ENCODE data around the gene MS4A12. TPM values are rescaled to one million over a fixed set of nuclear protein-coding genes. Genes with fewer than 3 reads are reported as not detected.
"Not testable (repeated sequence)": the region's sequence is repeated elsewhere in the genome, so short reads cannot be mapped to it uniquely, and the experiment has no call there.

The MS4A12 gene
- total RNA-seq, 2 donors from 2014 or later = 591 to 666 TPM

DNA sequence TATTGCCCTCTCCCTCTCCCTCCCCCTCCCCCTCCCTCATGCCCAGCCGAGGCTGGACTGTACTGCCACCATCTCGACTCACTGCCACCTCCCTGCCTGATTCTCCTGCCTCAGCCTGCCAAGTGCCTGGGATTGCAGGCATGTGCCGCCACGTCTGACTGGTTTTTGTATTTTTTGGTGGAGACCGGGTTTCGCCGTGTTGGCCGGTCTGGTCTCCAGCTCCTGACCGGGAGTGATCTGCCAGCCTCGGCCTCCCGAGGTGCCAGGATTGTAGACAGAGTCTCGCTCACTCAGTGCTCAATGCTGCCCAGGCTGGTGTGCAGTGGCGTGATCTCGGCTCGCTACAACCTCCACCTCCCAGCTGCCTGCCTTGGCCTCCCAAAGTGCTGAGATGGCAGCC, 17.0 kb downstream of the MS4A12 start:
- intact Hi-C loops (cut with DNase I, micrococcal nuclease); ATAC-seq; DNase-seq: not testable (repeated sequence)

DNA sequence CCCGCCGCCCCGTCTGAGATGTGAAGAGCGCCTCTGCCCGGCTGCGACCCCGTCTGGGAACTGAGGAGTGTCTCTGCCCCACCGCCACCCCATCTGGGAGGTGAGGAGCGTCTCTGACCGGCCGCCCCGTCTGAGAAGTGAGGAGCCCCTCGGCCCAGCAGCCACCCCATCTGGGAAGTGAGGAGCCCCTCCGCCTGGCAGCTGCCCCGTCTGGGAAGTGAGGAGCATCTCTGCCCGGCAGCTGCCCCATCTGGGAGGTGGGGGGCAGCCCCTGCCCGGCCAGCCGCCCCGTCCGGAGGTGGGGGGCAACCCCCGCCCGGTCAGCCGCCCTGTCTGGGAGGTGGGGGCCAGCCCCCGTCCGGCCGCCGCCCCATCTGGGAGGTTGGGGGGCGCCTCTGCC, 17.6 kb downstream of the MS4A12 start:
- ATAC-seq; intact Hi-C loops (cut with DNase I, micrococcal nuclease): not testable (repeated sequence)

DNA sequence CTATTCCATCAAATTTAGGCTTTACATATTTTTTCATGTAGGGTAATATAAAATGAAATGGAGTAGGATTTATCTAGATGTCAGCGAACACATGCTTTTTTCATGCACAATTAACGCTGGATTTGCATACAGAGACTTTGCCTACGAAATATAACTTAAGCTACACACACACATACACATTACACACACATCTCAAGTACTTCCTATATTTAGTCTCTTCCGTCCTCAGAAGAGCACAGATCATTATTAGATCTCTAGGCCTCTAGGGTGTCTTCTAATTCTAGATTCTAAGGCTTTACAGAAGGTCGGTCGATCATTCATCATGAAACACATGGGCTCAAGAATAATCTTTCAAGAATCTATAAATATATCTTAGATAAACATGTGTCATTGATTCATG, 18.8 kb downstream of the MS4A12 start:
- ATAC-seq = no peak
- DNase-seq = no peak
- intact Hi-C loops (cut with DNase I, micrococcal nuclease) = no loop called here

More for the DNA sequence above, 17.6 kb downstream of the MS4A12 start:
- DNase-seq = not testable (repeated sequence)

DNA sequence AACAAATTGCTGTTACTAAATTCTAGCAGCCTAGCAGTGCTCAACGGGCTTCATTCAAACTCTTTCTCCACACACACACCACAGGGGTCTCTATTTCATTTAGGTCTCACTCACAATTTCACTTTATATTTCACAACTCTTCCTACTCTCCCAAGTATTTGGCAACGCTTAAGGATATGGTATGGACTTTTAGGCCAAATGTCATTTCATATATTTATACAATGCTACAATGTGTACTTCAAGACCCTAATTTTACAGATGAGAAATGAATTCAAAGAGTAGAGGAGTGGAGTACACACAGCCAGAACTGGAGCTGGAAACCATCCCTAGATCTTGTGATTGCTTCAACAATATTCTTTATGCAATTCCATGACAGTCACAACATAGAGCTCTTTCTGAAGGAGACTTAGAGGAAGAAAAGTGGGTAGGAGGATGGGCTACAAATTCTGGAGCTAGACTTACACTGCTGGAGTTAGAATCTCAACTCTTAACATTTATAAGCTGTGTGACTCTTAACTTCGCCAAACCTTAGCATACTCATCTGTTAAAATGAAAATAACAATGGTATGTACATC, 20.2 kb downstream of the MS4A12 start:
- intact Hi-C loops (cut with DNase I, micrococcal nuclease) = no loop called here
- ATAC-seq = no peak
- no peak for DNase-seq

DNA sequence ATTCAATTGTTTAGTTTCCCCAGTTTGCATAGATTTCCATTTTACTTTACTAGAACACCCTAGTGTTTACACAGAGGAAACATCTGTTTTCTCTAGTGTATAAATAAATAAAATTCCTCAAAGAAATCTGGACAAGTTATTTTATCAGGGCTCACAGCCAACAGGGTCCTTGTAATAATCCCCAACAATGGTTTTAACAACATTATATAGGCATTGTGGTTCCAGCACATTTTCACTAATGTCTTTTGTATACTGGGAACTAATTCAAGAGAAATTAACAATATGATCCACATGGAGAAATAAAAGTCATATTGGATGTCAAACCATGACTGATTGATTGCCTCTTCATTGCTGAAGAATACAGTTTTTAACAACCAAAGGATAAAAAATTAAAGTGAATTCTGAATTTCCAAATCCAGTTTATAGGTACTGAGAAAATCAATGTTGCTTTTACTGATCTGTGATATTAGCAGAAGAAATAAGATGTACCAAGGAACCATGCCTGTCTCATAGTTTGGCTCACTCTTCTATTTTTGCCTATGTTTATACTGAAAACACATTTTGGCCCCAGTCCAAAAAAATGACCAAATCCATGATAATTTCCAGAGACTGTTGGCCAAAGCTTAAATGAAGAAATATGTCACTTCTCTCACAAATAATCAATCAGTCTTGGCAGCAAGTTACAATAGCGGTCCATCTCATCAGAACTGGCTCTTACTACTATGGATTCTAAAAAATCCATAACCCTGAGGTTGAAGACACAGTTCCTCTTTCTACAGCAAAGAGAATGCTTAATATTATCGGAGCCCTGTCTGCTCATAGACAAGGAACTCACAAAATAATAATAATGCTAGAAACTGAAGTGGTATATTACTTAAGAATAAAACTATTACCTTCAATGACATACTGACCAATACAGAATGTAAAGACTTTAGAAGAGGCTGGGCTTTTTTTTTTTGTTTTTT, 21.2 kb downstream of the MS4A12 start:
- intact Hi-C loops (cut with DNase I, micrococcal nuclease) = no loop called here
- DNase-seq (no peak), ATAC-seq (no peak)

DNA sequence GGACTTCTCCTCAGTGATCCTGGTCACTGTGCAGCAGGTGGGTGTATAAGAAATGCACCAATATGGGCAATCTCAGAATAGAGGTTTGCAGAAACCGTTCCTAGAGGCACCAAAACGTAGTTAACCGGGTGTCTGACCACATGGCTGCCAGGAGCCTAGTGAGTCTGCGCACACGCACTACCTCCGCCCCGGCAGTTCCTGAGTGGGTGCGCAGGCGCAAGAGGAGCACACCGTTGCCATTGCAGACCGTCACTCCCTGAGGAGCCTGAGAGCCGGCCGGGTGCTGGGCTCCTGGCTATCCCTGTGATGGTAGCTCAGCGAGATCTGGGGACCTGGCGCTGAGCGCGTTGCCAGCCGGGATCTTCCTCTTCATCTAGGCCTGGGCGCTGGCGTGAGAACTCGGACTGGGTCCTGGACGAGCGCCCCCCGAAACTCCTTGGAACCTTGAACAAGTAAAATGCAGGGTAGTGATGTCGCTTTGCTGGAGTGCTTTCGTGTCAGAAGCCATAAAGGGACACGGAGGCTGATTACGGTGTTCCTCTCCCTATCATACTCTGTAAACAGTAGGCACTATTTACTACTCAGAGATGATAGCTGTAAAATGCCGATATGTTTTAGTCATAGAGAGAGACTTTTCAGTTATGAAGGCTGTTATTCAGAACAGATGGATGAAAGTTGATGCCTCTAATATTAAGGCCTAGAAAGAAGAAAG, 22.7 kb downstream of the MS4A12 start, which contains the start of gene MS4A13:
TSS of gene MS4A13 (plus strand) at position 249 of the 712 bp plus-strand sequence. CDS start 2,692 bp downstream, outside the sequence.
- ATAC-seq (peak; percentile 61), DNase-seq (no peak)
- intact Hi-C loops (cut with DNase I, micrococcal nuclease) = no loop called here

DNA sequence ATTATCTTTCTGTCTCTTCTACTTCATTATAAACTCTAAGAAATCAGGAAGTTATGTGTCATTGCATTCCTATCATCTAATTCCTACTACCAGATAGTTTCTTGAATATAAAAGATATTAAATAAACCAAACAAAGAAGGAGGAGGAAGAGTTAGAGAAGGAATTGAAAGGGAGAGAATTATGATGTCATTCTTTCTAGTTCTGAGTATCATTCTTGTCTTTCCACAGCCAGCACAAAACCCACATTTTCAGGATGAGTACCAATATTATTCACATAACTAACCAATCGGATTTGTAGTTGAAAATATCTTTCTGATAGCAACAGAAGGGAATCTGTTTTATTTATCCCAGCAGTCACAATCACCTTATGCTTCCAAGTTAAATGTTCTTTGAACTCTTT, 35.9 kb downstream of the MS4A12 start:
- ATAC-seq (no peak), DNase-seq (no peak)
- intact Hi-C loops (cut with DNase I, micrococcal nuclease) = no loop called here

DNA sequence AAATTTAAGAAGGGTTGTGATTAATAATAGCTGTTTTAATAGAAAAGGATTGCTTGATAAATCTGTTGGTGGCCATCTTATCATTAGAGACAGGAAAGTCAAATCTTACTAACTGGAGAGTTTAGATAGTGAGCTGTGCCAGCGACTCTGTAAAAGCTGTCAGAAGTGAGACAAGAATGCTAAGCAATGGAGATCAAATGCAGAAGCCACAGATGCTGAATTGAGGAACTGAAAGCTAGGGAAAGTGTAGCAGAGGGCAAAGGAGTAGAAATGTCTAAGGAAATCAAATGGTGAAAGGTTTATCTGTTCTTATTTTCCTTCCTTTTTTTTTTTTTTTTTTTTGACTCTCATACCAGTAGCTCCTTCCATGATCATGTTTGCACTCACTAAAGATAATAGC, 36.4 kb downstream of the MS4A12 start:
- intact Hi-C loops (cut with DNase I, micrococcal nuclease) = no loop called here
- no peak for ATAC-seq
- no peak for DNase-seq

DNA sequence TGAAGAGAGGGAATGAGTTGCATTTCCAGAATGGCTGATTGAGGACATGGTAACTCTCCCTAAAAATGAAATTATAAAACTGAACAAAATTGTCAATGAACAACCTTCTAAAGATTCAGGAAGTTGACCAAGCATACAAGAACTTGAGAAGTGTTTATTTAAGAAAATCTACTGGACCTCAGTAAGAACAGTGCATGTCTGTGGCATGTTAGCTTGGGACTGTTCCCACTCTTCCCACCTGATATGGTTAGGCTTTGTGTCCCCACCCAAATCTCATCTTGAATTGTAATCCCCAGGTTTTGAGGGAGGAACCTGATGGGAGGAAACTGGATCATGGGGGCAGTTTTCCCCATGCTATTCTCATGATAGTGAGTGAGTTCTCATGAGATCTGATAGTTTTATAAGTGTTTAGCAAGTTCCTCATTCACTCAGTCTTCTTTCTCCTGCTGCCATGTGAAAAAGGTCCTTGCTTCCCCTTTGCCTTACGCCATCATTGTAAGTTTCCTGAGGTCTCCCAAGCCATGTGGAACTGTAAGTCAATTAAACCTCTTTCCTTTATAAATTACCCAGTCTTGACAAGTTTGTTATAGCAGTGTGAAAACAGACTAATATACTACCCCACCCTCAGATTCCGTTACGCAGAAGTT, 38.0 kb downstream of the MS4A12 start:
- DNase-seq (no peak), ATAC-seq (no peak)
- intact Hi-C loops (cut with DNase I, micrococcal nuclease) = no loop called here

DNA sequence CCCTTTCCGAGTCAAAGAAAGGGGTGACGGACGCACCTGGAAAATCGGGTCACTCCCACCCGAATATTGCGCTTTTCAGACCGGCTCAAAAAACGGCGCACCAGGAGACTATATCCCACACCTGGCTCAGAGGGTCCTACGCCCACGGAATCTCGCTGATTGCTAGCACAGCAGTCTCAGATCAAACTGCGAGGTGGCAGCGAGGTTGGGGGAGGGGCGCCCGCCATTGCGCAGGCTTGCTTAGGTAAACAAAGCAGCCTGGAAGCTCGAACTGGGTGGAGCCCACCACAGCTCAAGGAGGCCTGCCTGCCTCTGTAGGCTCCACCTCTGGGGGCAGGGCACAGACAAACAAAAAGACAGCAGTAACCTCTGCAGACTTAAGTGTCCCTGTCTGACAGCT, 39.8 kb downstream of the MS4A12 start:
- DNase-seq; ATAC-seq; intact Hi-C loops (cut with DNase I, micrococcal nuclease): not testable (repeated sequence)

DNA sequence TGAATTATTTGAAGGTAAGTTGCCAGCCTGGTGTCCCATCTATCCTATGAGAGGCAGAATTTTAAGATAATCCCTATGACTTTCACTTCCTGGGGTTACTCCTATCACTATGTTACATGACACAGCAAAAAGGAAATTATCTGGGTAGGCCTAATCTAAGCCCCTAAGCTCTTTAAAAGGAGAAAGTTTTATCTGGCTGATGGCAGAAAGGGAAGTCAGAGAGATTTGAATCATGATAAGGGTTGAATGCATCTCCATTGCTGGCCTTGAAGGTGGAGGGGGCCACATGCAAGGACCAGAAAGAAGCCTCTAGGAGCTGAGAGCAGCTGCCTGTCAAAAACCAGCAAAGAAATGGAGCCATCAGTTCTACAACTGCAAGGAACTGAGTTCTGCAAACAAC, 46.0 kb downstream of the MS4A12 start:
- intact Hi-C loops (cut with DNase I, micrococcal nuclease); ATAC-seq; DNase-seq: not testable (repeated sequence)

DNA sequence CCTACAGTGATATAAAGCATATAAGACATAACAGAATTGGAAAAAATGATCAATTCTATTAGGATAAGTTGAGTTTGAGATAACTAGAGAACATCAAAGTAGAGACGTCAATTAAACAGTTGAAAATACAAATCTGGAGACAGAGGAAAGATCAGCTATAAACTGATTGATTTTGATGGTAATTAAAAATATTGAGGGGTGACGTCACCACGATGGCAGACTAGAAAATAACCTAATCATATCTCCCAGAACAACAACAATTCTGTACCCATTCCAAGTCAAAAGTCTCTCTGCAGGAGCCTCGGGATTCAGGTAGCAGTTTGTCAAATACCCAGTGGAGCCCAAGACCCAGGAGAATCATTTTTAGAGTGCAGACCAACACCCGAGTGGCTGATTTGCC, 51.5 kb downstream of the MS4A12 start:
- no peak for ATAC-seq
- no peak for DNase-seq
- intact Hi-C loops (cut with DNase I, micrococcal nuclease) = no loop called here

Other genes starting within 250 kb of the MS4A12 start
- 1 to 10 TPM; 1.1 to 3.0 TPM for gene MS4A4E, start 249.6 kb upstream of the MS4A12 start, total RNA-seq
- gene MS4A4A, start 212.1 kb upstream of the MS4A12 start, total RNA-seq = 10 to 100 TPM in 1 of 2 donors, 1 to 10 TPM in 1; 7.6 to 16.8 TPM
- gene MS4A6E, start 165.5 kb upstream of the MS4A12 start, total RNA-seq = not detected
- gene MS4A7, start 114.2 kb upstream of the MS4A12 start, total RNA-seq = 10 to 100 TPM in 1 of 2 donors, 1 to 10 TPM in 1; 9.8 to 38.3 TPM
- gene MS4A14, start 96.3 kb upstream of the MS4A12 start, total RNA-seq = 1 to 10 TPM in 1 of 2 donors, under 1 TPM in 1; 0.40 to 1.7 TPM
- gene MS4A5, start 63.2 kb upstream of the MS4A12 start, total RNA-seq = not detected
- gene MS4A1, start 36.9 kb upstream of the MS4A12 start, total RNA-seq = 1 to 10 TPM; 1.6 to 3.1 TPM
- gene MS4A13, start 22.6 kb downstream of the MS4A12 start, total RNA-seq = not detected
- gene MS4A8, start 206.8 kb downstream of the MS4A12 start, total RNA-seq = 10 to 100 TPM; 25.0 to 51.0 TPM
- gene MS4A18, start 231.9 kb downstream of the MS4A12 start, total RNA-seq = not detected

Measured in left colon (tissue), 2 donors.